Stromal cell of bone marrow (primary cell): ENCODE data around the gene GPC2.
A peak's percentile ranks its signal among the peaks of the same experiment; 100 is the strongest.
"Not testable (repeated sequence)": the region's sequence is repeated elsewhere in the genome, so short reads cannot be mapped to it uniquely, and the experiment has no call there.

ENCODE experiments used
- DNase-seq: peaks from one replicate; pipeline ENCODE4 v3.0.0-alpha.2; 2012; ENCODE audit warnings: low read depth

The GPC2 gene

DNA sequence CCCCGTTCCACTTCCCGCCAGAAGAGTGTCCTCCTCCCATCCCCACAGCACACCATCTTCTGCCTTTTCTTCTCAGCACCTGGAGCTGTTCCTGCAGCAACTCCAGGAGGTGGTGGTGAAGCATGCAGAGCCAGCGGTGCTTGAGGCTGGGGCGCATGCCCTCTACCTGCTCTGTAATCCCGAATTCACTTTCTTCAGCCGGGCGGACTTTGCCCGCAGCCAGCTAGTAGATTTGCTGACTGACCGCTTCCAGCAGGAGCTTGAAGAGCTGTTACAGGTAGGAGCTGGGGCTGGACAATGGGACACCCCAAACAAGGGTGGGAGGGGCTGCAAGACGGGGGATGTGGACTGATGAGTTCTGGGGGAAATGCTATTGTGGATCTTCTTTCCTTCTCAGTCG is 23.5 kb upstream of the GPC2 start:
- DNase-seq = no peak

DNA sequence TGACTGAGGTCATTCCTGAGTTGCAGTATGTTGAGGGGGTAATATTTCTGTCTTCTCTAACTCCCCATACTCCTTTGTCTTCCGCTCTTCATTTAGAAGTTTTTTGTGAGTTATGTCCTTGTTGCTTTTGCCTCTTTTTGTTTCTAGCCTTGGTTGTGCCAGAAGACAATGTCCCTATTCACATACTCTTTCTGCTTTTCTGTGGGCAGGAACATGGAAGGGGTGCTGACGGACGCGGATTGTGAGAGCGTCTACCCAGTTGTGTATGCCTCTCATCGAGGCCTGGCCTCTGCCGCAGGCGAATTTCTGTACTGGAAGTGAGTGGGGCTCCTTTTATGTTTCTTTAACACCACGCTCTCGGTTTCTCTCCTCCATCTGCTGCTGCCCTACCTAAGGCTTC is 21.1 kb upstream of the GPC2 start:
- DNase-seq = no peak

DNA sequence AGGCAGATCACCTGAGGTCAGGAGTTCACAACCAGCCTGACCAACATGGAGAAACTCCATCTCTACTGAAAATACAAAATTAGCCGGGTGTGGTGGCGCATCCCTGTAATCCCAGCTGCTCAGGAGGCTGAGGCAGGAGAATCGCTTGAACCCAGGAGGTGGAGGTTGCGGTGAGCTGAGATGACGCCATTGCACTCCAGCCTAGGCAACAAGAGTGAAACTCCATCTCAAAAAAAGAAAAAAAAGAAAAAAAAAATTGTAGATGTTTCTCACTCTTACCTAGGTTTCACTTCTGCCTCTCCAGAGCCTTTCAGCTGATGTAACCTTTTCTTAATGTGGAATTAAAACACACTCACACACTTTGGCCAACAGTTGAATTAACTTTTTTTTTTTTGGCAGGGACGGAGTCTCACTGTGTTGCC is 18.7 kb upstream of the GPC2 start:
- not testable (repeated sequence) for DNase-seq

GRCh38 chr7:100195222-100195621 is 18.0 kb upstream of the GPC2 start:
- no peak for DNase-seq

GRCh38 chr7:100192969-100193368 is 15.8 kb upstream of the GPC2 start:
- DNase-seq = no peak

DNA sequence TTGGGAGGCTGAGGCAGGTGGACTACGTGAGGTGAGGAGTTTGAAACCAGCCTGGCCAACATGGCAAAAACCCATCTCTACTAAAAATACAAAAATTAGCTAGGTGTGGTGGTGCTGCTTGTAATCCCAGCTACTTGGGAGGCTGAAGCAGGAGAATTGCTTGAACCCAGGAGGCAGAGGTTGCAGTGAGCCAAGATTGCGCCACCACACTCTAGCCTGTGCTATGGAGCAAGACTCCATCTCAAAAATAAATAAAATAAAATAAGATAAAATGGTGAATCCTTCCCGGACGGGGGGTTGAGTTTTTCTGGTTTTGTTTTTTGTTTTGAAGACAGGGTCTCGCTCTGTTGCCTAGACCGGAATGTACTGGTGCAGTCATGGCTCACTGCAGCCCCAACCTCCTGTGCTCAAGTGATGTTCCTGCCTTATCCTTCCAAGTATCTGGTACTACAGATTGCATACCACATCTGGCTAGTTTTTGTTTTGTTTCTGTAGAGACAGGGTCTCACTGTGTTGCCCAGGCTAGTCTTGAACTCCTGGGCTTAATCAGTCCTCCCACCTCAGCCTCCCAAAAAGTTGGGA is 15.2 kb upstream of the GPC2 start:
- not testable (repeated sequence) for DNase-seq

DNA sequence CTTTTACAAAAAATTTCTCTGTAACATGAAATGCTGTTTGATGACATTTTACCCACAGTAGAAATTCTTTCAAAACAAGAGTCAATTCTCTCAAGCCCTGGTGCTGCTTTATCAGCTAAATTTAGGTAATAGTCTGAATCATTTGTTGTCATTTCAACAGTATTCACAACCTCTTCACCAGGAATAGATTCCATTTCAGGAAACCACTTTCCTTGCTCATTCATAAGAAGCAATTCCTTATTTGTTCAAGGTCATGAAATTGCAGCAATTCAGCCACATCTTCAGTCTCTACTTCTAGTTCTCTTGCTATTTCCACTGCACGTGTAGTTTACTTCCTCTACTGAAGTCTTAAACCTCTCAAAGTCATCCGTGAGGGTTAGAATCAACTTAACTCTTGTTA is 14.6 kb upstream of the GPC2 start:
- peak; percentile 33 for DNase-seq

DNA sequence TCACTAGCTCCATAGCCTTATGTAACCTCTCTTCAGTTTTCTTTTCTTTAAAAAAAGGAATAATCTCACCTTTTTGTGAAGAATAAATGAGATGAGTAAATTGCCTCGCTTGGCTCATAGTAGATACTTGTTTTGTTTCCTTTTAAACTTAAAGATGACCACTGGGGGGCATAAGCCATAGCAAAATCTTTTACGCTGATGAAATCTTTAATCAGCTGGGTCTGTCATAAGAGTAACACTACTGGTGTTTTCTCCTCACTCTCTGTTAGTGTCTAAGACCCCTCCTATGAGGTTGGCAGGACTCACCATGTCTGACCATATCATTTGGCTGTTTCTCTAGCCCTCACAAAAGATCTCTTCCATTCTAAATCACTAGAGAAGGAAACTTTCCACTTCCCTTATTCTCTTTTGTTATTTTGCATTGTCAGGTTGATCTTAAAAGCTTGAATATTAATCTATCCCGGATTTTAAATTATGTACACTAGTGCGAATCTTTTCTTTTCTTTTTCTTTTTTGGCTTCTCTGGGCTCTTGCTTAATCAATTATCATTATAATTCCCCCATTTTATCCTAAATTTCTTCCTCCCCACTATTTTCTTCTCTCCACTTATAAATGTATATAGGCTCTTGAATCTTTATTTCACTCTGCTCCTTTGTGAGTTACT is 13.0 kb upstream of the GPC2 start:
- peak; percentile 24 for DNase-seq

- no peak for DNase-seq
These were observed 11.9 kb upstream of the GPC2 start for GRCh38 chr7:100189061-100189460.

DNA sequence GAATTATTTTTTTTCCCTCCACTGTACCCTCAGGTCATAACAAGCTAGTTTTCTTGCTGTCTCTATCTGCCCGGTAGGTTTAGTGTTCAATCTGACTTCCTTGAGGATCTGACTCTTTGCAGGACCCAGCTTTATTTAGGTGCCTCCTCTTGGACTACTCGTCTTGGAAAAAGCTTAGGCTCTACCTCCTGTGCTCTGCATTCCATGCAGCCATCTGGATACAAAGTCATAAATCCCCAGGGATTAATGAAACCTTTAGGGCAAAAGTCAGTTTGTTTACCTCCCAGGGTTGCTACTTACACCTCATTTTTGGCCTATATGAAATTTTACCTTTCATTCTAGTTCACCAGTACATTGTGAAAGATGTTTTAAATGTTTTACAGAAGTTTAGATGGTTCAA is 8.5 kb upstream of the GPC2 start:
- DNase-seq = no peak

DNA sequence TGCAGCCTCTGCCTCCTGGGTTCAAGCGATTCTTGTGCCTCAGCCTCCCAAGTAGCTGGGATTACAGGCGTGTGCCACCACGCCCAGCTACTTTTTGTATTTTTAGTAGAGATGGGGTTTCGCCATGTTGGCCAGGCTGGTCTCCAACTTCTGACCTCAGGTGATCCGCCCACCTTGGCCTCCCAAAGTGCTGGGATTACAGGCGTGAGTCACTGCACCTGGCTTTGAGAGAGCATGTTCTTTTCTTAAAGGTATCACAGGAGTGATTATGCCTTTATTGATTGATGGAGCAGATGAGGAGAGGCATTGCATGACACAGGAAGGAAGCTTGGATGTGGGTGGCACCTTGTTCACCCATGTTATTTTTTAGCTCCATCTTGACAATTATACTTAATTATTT is 5.9 kb upstream of the GPC2 start:
- DNase-seq = not testable (repeated sequence)

DNA sequence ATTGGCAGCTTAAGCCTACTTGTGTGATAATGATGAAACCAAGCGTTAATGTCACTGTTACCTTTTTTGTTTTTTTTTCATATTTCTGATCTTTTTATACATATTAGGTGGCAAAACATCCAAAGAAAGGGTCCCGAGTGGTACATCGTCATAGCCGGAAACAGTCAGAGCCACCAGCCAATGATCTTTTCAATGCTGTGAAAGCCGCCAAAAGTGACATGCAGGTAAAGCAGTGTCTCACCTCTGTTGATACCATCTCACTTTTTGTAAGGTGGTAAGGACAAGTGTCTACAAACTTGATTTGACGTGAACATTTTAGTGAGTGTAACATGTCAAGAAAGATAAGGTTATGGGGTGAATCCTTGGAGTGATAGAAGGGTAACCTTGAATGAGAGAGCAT is 5.4 kb upstream of the GPC2 start:
- not testable (repeated sequence) for DNase-seq

- DNase-seq = not testable (repeated sequence)
These were observed 2.9 kb upstream of the GPC2 start for GRCh38 chr7:100180084-100180483.

DNA sequence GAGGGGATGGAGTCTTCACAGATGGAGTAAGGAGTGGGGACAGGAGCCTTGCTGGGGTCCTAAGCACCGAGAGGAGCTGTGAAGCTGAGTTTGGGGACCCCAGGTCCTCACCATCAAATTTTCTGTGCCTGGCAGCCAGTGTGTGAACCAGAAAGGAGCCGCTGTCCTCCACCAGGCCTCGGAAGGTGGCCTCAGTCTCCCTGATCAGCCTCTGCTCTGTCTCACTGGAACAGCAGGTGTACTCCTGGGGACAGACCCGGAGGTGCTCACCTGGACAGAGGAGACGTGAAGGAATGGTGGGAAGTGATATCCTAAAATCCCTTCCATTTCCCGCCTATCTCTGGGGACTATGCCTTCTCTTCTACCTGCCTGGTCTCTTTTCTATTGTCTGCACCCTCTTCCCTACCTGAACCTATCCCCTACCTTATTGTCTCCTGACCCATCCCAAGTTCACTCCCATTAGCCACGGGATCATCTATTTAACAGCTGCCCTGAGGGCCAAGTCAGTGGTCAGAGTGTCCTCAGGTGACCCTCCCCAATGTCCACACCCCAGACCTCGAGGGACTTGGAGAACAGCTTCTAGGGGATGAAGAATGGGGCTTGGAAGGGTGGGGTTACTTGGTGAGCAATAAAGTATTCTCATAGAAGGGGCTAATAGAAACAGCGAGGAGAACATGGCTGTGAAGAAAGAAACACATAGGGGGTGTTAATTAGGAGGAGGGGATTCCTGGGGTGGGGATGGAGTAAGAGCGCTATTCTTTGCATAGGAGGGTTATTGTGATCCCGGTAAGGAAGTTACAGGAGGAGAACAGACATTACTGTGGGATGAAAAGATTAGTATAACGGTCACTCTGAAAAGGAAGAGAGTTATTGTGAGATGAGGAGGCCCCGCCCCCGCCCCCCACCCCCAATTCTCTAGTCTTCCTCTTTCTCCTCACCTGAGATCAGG is 811 bp downstream of the GPC2 start:
- DNase-seq = no peak

DNA sequence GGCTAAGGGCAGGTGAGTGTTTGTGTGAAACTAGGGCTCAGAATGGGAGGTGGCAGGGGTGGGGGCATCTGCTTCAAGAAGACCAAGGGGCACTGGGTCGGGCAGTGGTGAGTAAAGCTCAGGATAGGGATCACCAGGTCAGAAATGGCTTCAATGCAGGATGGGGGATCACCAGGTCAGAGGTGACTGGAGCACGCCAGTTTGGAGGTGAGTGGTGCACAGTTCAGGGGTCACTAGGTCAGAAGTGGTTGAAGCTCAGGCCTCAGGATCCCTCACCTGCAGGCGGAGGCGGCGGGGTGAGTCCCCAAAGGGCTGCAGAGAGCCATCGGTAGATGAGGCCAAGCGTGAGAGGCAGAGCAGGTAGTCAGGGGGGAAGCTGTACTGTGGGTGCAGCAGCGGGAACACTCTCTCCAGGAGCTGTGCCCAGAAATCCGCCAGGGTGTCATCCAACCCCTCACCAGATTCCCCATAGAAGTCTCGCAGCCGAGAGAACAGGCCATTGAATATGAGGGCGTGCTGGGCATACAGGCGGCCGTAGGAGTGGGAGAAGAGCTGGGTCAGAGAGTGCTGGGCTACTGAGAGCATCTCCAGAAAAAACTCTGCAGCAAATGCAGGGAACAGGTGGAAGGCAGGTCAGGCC is 1.8 kb downstream of the GPC2 start:
- DNase-seq = no peak

GRCh38 chr7:100174582-100174981 is 2.6 kb downstream of the GPC2 start:
- no peak for DNase-seq

- DNase-seq = no peak
These were observed 3.2 kb downstream of the GPC2 start for GRCh38 chr7:100173806-100174495.

DNA sequence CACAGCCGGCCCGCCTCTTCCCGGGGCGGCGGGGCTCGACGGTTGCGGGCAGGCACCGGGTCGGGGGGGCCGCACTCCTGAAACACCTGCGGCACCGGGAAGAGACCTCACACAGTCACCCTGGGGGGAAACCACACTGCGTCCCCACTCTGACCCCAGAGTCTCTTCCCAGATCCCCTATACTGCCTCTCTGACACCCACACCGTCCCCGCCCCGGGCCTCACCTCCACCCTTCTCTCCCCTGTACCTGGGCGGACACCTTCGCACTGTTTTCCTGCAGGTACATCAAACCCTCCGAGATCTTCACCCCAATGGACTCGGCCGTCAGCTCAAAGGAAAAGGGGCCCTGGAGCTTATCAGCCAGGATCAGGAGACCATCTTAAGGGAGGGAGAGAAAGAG is 5.3 kb downstream of the GPC2 start:
- no peak for DNase-seq

DNA sequence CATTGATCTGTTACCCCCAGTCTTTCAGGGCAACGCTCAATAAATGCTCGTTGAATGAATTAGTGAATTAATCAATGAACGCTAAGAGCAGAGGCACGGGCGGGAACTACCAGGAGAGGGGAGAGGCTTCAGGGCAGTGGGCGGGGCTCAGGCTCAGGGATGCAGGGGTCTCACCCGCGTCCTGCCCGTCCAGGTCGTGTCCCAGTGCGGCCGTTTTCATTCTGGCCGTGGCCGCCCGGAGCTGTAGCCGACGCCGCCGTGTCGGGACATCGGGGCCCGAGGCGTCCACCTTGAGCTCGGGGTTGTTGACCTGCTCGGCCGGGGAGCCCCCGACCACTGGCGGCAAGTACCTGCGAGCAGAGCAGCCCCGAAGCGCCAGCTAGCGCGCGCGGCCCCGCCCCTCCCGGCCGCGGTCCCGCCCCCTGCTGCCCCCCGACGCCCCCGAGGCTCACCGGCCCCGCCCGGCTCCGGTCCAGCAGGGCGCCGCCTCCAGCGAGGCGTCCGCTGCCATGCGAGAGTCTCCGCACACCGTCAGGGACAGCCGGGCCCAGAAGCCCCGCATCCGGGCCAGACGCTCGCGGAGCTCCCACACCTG is 6.0 kb downstream of the GPC2 start:
- DNase-seq = no peak

DNA sequence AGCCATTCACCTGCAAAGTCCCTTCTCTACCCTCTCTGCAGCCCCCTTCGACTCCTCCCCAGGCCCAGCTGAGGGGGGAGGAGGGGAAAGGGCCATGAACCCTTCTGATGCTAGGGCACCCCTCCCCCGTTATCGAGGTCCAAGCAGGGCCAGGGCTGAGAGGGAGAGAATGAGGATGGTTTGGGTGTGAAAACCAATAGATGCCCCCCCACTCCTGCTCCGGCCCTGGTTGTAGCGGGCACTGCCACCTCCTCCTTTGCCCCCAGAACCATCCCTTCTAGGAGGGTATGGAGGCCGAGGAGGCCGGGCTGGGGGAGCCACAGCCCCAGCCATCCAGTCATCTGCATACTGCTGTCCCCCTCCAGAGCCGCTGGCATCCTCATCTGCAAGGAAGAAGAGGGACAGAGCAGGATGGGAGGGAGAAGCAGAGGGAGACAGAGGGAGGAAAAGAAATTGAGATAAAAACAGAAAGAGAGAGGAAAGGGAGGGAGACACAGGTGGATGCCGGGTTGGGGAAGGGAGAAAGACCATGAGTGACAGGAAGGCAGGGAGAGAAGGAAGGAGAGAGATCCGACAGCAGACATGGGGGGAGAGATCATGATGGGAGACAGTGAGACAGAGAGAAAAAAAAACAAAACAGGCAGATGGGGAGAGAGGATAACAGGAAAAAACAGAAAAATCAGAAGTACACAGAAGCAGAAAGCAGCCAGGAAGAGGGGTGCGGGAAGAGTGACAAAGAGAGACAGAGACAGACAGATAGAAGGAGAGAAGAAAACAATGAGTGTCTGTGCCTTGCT is 6.9 kb downstream of the GPC2 start:
- DNase-seq = no peak
